HepG2 (cell line): ENCODE data around the gene RXYLT1. TPM values are rescaled to one million over a fixed set of nuclear protein-coding genes. Genes with fewer than 3 reads are reported as not detected.

Experiments
- ATF3 ChIP-seq: sonication (generic); formaldehyde crosslinking; IDR thresholded peaks from 2 replicates; pipeline ENCODE4 v1.4.0; 2020; ENCODE audit warnings: missing genetic modification reagents
- BORCS8-MEF2B ChIP-seq: sonication (generic); formaldehyde crosslinking; IDR thresholded peaks from 2 replicates; pipeline ENCODE4 v1.8.0; 2022; ENCODE audit warnings: mild to moderate bottlenecking, missing genetic modification reagents
- EP300 ChIP-seq, 3 experiments: sonication (generic) in 1 of 3; formaldehyde crosslinking in 1 of 3; IDR thresholded peaks; 2 replicates each; pipeline versions ENCODE4 v1.5.1 to v1.6.1; 2011 to 2020; ENCODE audit warnings: low read depth in 2 of 3, low read length in 2 of 3, borderline replicate concordance in 1 of 3, improper control_type of control experiment in 1 of 3, mild to moderate bottlenecking in 1 of 3, missing genetic modification reagents in 1 of 3, moderate library complexity in 1 of 3
- ESRRA ChIP-seq: sonication (generic); formaldehyde crosslinking; IDR thresholded peaks from 2 replicates; pipeline ENCODE4 v1.5.1; 2020; ENCODE audit warnings: mild to moderate bottlenecking, low read depth, missing genetic modification reagents
- KDM5B ChIP-seq: sonication (generic); formaldehyde crosslinking; IDR thresholded peaks from 2 replicates; pipeline ENCODE4 v1.4.0; 2020; ENCODE audit warnings: missing genetic modification reagents, mild to moderate bottlenecking, borderline replicate concordance
- MYNN ChIP-seq: sonication (generic); formaldehyde crosslinking; IDR thresholded peaks from 2 replicates; pipeline ENCODE4 v1.4.0; 2020; ENCODE audit warnings: mild to moderate bottlenecking, low read depth, missing genetic modification reagents
- PRMT3 ChIP-seq: sonication (generic); formaldehyde crosslinking; IDR thresholded peaks from 2 replicates; pipeline ENCODE4 v1.8.1; 2022; ENCODE audit warnings: low read depth, mild to moderate bottlenecking, moderate library complexity, missing genetic modification reagents, borderline replicate concordance
- SKIL ChIP-seq: sonication (generic); formaldehyde crosslinking; IDR thresholded peaks from 2 replicates; pipeline ENCODE4 v1.8.0; 2022; ENCODE audit warnings: missing genetic modification reagents, mild to moderate bottlenecking, moderate library complexity, borderline replicate concordance
- TAF15 ChIP-seq: fragments of 200-400 bp; formaldehyde crosslinking; IDR thresholded peaks from one replicate; pipeline ENCODE4 v1.6.1; 2018; ENCODE audit warnings: mild to moderate bottlenecking, low read depth, low read length; ENCODE audit not compliant: poor library complexity, severe bottlenecking
- ZMYM2 ChIP-seq: sonication (generic); formaldehyde crosslinking; IDR thresholded peaks from 2 replicates; pipeline ENCODE4 v1.8.0; 2022; ENCODE audit warnings: mild to moderate bottlenecking, missing genetic modification reagents
- ZNF383 ChIP-seq: sonication (generic); formaldehyde crosslinking; IDR thresholded peaks from 2 replicates; pipeline ENCODE4 v1.4.0; 2020; ENCODE audit warnings: missing genetic modification reagents, mild to moderate bottlenecking, borderline replicate concordance
- ZNF468 ChIP-seq: sonication (generic); formaldehyde crosslinking; IDR thresholded peaks from 2 replicates; pipeline ENCODE4 v1.8.0; 2022; ENCODE audit warnings: mild to moderate bottlenecking, moderate library complexity, missing genetic modification reagents
- ZNF512 ChIP-seq: sonication (generic); formaldehyde crosslinking; IDR thresholded peaks from 2 replicates; pipeline ENCODE4 v1.4.0; 2020; ENCODE audit warnings: mild to moderate bottlenecking, missing genetic modification reagents
- ZNF550 ChIP-seq: sonication (generic); formaldehyde crosslinking; IDR thresholded peaks from 2 replicates; pipeline ENCODE4 v1.4.0; 2020; ENCODE audit warnings: mild to moderate bottlenecking, missing genetic modification reagents, borderline replicate concordance
- ZNF747 ChIP-seq: sonication (generic); formaldehyde crosslinking; IDR thresholded peaks from 2 replicates; pipeline ENCODE4 v1.8.1; 2023; ENCODE audit warnings: missing genetic modification reagents, mild to moderate bottlenecking, borderline replicate concordance
- ZSCAN20 ChIP-seq: sonication (generic); formaldehyde crosslinking; IDR thresholded peaks from 2 replicates; pipeline ENCODE4 v1.4.0; 2020; ENCODE audit warnings: missing genetic modification reagents, mild to moderate bottlenecking, borderline replicate concordance
- ZSCAN25 ChIP-seq: sonication (generic); formaldehyde crosslinking; IDR thresholded peaks from 2 replicates; pipeline ENCODE4 v1.8.0; 2022; ENCODE audit warnings: mild to moderate bottlenecking, missing genetic modification reagents
- polyA plus RNA-seq, 8 experiments: library from polyadenylated mRNA; depleted of rRNA in 3 of 8; stranded (reverse) in 7 of 8; unstranded in 1 of 8; fragments of >200 nt; fragmentation: Illumina TruSeq in 4 of 8; extraction: Trizol in 4 of 8; gene quantifications; 2 replicates each; pipeline versions ENCODE4 v1.2.1 to v1.2.3, GENCODE V29; 2011 to 2016; ENCODE audit warnings: low read depth in 4 of 8, missing spikeins in 1 of 8, mixed read lengths in 1 of 8; ENCODE audit not compliant: insufficient read depth in 1 of 8
- total RNA-seq, 5 experiments: library from RNA; depleted of rRNA; stranded (reverse); fragments of >200 nt; fragmentation: Illumina TruSeq; extraction: Trizol; gene quantifications; 2 replicates each; pipeline ENCODE4 v1.2.3, GENCODE V29; 2016; ENCODE audit warnings: low read depth in 1 of 5
- TF ChIP-seq, protein P1 (sequence below): sonication (generic); formaldehyde crosslinking; IDR thresholded peaks from 2 replicates; pipeline ENCODE4 v1.4.0; 2020; ENCODE audit warnings: mild to moderate bottlenecking, missing genetic modification reagents
- TF ChIP-seq, protein P2 (sequence below): sonication (generic); formaldehyde crosslinking; IDR thresholded peaks from 2 replicates; pipeline ENCODE4 v1.5.1; 2020; ENCODE audit warnings: mild to moderate bottlenecking, moderate library complexity, missing genetic modification reagents
- TF ChIP-seq, protein P3 (sequence below): sonication (generic); formaldehyde crosslinking; IDR thresholded peaks from 2 replicates; pipeline ENCODE4 v1.8.0; 2023; ENCODE audit warnings: mild to moderate bottlenecking, missing genetic modification reagents

RXYLT1 gene
- total and polyA plus RNA-seq, 2 of the 13 experiments (the other 11 are each of a cell fraction or from before 2014, with no cell fraction given): 8.3 to 15.5 TPM

- TF ChIP-seq ZNF512 (CRISPR knock-in tag): no peak
- TF ChIP-seq, protein P1, sequence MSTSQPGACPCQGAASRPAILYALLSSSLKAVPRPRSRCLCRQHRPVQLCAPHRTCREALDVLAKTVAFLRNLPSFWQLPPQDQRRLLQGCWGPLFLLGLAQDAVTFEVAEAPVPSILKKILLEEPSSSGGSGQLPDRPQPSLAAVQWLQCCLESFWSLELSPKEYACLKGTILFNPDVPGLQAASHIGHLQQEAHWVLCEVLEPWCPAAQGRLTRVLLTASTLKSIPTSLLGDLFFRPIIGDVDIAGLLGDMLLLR: peak; percentile 82
- peak; percentile 55; the same call in 1 of the 2 replicates for TF ChIP-seq ATF3
- TF ChIP-seq ESRRA: peak; percentile 63
- TF ChIP-seq BORCS8-MEF2B (CRISPR knock-in tag): peak; percentile 76
- peak; percentile 51 for TF ChIP-seq TAF15
- TF ChIP-seq ZSCAN20: peak; percentile 75; the same call in 1 of the 2 replicates
- TF ChIP-seq ZSCAN25 (CRISPR knock-in tag): 0 out of 2 replicates have a peak, but pooled peaks have one; percentile 62
- peak; percentile 96 for TF ChIP-seq ZNF383 (CRISPR knock-in tag)
- peak; percentile 64; the same call in 1 of the 2 replicates for TF ChIP-seq ZNF468 (CRISPR knock-in tag)
- peak; percentile 25; the same call in 1 of the 2 replicates for TF ChIP-seq ZNF747 (CRISPR knock-in tag)
- TF ChIP-seq ZMYM2 (CRISPR knock-in tag): peak; percentile 65; the same call in 1 of the 2 replicates
- TF ChIP-seq ZNF550 (CRISPR knock-in tag): no peak
- no peak for TF ChIP-seq MYNN (CRISPR knock-in tag)
- TF ChIP-seq, protein P2, sequence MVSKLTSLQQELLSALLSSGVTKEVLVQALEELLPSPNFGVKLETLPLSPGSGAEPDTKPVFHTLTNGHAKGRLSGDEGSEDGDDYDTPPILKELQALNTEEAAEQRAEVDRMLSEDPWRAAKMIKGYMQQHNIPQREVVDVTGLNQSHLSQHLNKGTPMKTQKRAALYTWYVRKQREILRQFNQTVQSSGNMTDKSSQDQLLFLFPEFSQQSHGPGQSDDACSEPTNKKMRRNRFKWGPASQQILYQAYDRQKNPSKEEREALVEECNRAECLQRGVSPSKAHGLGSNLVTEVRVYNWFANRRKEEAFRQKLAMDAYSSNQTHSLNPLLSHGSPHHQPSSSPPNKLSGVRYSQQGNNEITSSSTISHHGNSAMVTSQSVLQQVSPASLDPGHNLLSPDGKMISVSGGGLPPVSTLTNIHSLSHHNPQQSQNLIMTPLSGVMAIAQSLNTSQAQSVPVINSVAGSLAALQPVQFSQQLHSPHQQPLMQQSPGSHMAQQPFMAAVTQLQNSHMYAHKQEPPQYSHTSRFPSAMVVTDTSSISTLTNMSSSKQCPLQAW: peak; percentile 52; the same call in 1 of the 2 replicates
- peak; percentile 91 for TF ChIP-seq KDM5B (CRISPR knock-in tag)
- peak; percentile 41; the same call in 1 of the 2 replicates for TF ChIP-seq SKIL (CRISPR knock-in tag)
- no peak for TF ChIP-seq EP300 (IDR thresholded peaks at IDR 0.05; ENCODE audit: low read depth in 2 of 2, low read length in 2 of 2)
- peak; percentile 37; the same call in 1 of the 2 replicates for TF ChIP-seq EP300 (CRISPR knock-in tag; IDR thresholded peaks at IDR 0.05; ENCODE audit: borderline replicate concordance)
- TF ChIP-seq, protein P3, sequence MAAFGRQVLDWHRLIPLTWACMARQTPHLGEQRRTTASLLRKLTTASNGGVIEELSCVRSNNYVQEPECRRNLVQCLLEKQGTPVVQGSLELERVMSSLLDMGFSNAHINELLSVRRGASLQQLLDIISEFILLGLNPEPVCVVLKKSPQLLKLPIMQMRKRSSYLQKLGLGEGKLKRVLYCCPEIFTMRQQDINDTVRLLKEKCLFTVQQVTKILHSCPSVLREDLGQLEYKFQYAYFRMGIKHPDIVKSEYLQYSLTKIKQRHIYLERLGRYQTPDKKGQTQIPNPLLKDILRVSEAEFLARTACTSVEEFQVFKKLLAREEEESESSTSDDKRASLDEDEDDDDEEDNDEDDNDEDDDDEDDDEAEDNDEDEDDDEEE: no peak
- TF ChIP-seq PRMT3 (CRISPR knock-in tag): no peak; the same call in 1 of the 2 replicates
Observed at GRCh38 chr12:63843721-63844390, 64.1 kb downstream of the RXYLT1 start (continued).
